Stimulated activated CD4-positive, alpha-beta T cell treated with anti-CD3 and anti-CD28 coated beads, TNF-alpha, amount 100 ng/mL, for 48 hours (primary cell): Measurements from ENCODE around the gene SYDE1.

Experiments used
- DNase-seq, 3 donors: peaks; one replicate each; pipeline ENCODE4 v3.0.0-alpha.2; 2020; ENCODE audit warnings: low read depth in 3 of 3

Gene SYDE1

DNA sequence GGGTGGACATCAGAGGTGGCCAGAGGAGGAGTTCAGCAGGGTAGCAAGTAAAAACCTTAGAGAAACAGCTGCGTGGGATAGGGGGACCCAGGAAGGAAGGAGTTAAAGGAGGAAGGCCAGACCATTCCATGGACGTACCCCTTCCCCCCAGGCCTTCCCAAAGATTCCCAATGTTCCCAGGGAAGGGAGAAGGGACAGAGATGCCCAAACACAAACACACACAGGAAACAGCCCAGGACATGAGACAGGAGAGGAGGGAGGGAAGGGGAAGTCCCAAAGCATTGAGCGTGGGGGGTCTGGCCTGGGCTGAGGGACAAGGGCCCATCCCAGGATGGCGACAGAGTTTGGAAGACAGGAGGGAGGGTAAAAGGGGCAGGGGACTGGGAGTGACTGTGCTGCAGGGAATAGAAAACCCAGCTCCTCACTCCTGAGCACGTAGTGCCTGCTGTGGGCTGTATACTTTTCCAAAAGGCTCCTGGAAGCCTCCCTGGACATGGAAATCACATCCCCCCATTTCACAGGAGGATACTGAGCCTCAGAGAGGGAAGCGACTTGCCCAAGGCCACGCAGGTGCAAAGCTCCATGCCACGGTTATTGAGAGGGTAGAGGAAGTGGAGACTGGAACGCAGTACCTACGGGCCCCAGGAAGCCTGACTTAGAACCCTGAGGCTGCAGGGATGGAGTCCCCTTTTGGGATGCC is 1.1 kb downstream of the SYDE1 start:
- DNase-seq = no peak

- DNase-seq = no peak
Measured at GRCh38 chr19:15108845-15109767, 1.9 kb downstream of the SYDE1 start.

- DNase-seq = no peak
Measured at GRCh38 chr19:15109768-15110417, 2.7 kb downstream of the SYDE1 start.

- no peak for DNase-seq
Measured at GRCh38 chr19:15110418-15110815, 3.2 kb downstream of the SYDE1 start.

GRCh38 chr19:15111758-15112157 is 4.6 kb downstream of the SYDE1 start:
- no peak for DNase-seq

- DNase-seq = no peak
Measured at GRCh38 chr19:15112385-15112784, 5.2 kb downstream of the SYDE1 start.

GRCh38 chr19:15113245-15114152 is 6.3 kb downstream of the SYDE1 start:
- DNase-seq = no peak

DNA sequence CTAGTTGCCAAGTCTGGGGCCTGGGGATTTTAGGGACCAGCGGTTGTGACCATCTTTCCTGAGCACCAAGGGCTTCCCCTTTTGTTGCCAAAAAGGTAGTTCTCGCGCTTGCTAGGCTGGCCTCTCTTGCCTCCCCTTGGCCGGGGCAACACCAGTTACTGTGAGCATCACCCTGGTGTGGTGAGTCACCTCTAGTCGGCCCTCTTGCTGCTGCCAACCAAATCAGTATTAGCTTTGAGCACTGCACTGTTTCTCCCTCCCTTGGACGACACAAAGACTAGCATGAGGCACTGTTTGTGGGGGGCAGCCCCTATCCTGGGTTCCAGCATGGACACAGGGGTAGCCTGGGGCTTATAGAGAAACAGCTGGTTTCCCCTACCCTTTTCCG is 6.9 kb downstream of the SYDE1 start:
- no peak for DNase-seq

- no peak for DNase-seq
Measured at GRCh38 chr19:15115080-15115479, 7.9 kb downstream of the SYDE1 start.

GRCh38 chr19:15115762-15116615 is 8.8 kb downstream of the SYDE1 start:
- DNase-seq = no peak

DNA sequence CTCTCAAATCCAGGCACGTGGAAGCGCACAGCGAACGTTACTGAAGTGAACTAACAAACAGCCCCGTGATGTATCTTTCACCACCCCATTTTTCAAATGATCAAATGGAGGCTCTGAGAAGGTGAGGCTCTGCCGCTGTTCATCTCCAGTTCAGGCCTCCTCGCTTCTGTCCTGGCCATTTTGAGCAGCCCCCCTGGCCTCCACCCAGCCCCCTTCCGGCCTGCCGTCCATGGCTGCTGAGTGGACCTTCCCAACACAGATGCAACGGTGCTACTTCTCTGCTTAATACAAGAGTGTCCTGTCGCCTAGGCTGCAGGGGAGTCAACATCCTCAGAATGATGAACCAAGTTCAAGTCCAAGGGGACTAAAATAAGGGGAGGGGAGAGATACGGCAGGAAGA is 9.7 kb downstream of the SYDE1 start:
- DNase-seq = no peak

GRCh38 chr19:15118248-15118647 is 11.0 kb downstream of the SYDE1 start:
- no peak for DNase-seq

- DNase-seq = no peak
Measured at GRCh38 chr19:15118789-15119494, 11.7 kb downstream of the SYDE1 start.

DNA sequence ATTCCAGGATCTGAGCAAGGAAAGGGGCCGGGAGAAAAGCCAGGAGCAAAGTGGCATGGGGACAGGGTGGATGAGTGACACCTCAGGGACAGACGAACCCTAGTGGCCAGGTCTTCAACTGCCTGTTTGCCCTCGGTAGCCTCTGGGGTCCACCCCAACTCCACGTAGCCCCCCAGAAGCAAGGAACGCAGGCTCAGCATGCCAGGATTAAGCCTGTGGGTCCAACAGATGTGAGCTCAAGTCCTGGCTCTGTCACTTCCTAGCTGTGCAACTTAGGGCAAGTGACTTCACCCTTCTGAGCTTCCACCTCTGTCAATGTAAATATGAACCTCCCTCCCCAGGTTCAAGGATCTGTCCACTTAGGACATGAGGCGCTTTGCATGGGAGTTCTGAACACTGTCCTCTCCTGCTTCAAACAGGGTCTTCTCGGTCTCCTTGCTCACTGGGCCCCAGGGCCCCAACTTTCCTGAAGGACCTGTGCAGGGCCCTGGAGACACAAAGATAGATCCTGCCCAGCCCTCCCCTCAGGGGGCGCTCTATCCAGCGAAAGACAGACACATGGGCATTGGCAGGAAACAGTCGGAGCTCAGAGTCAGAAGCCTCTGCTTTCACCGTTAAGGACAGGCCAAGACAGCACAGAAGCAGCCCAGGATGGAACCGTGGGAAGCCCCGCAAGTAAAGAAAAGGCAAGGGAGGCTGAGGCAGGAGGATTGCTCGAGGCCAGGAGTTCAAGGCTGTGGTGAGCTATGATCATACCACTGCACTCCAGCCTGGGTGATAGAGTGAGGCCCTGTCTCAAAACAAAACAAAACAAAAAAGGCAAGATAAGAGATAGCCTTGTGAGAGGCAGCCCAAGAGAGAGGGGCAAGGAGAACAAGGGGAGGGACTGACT is 13.2 kb downstream of the SYDE1 start:
- DNase-seq = no peak

- DNase-seq = no peak
Measured at GRCh38 chr19:15122331-15123030, 15.3 kb downstream of the SYDE1 start.

- DNase-seq = no peak
Measured at GRCh38 chr19:15123031-15123890, 16.1 kb downstream of the SYDE1 start.

DNA sequence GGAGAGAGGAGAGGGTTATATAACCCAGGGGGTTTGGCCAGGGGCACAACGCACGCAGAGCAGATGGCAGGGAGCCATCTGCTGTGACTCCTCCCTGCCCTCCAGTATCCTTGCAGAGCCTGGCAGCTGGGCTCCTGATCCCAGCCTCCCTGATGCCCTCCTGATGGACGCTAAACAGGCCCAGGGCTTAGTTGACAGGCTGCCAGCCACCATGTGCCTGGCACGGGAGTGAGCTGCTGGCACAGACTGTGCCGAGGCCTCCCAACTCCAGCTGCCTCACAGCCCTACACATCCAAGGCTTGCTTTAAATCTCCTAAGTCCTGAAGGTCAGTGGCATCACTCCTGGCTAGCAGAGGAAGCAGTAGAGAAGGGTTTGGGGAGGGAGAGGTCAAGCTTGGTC is 16.7 kb downstream of the SYDE1 start:
- DNase-seq = no peak
